Naive thymus-derived CD4-positive, alpha-beta T cell (primary cell): ENCODE data around the gene HUS1. TPM values are rescaled to one million over a fixed set of nuclear protein-coding genes. Genes with fewer than 3 reads are reported as not detected.
"Not testable (repeated sequence)": the region's sequence is repeated elsewhere in the genome, so short reads cannot be mapped to it uniquely, and the experiment has no call there.

Source experiments
- ATAC-seq: fragments of 150-1000 bp; cut with Tn5 transposase; 2 replicates; pipeline ENCODE4 v1.10.0; 2021; ENCODE audit warnings: mild to moderate bottlenecking, moderate library complexity
- CTCF ChIA-PET: fragments of 350-600 bp; sonication (Branson Sonifier 250); formaldehyde crosslinking; loops from one replicate; lab custom pipeline; 2021; ENCODE audit warnings: antibody characterized with exemption; lab: Charles Lee
- POLR2A ChIA-PET: fragments of 350-600 bp; sonication (Branson Sonifier 250); formaldehyde crosslinking; loops from one replicate; lab custom pipeline; 2021; ENCODE audit warnings: antibody characterized with exemption, inconsistent platforms; lab: Charles Lee
- DNase-seq, 9 donors: peaks; one replicate each; pipeline versions ENCODE4 v3.0.0 to v3.0.0-alpha.2; 2020 to 2022; ENCODE audit warnings: mixed read lengths in 1 of 9
- H3K27ac ChIP-seq: one replicate; pipeline ENCODE4 v1.7.0; 2013; ENCODE audit warnings: mild to moderate bottlenecking, low read depth, low read length, moderate library complexity
- H3K27me3 ChIP-seq, 2 donors: one replicate each; pipeline ENCODE4 v1.7.0; 2013; ENCODE audit warnings: low read length in 2 of 2, mild to moderate bottlenecking in 2 of 2, moderate library complexity in 2 of 2; ENCODE audit not compliant: control insufficient read depth in 2 of 2, insufficient read depth in 2 of 2
- H3K36me3 ChIP-seq, 3 experiments: 1 replicate in 2 of 3; 2 replicates in 1 of 3; pipeline ENCODE4 v1.7.0; 2013; ENCODE audit warnings: low read length in 3 of 3, mild to moderate bottlenecking in 3 of 3, moderate library complexity in 1 of 3; ENCODE audit not compliant: insufficient read depth in 3 of 3, control insufficient read depth in 2 of 3
- H3K4me1 ChIP-seq, 2 donors: one replicate each; pipeline ENCODE4 v1.7.0; 2013; ENCODE audit warnings: low read length in 2 of 2, mild to moderate bottlenecking in 2 of 2, moderate library complexity in 1 of 2; ENCODE audit not compliant: control insufficient read depth in 2 of 2, insufficient read depth in 2 of 2
- H3K4me3 ChIP-seq: 2 replicates; pipeline ENCODE4 v1.7.0; 2013; ENCODE audit warnings: mild to moderate bottlenecking, low read length
- H3K9me3 ChIP-seq, 3 experiments: 1 replicate in 2 of 3; 2 replicates in 1 of 3; pipeline ENCODE4 v1.7.0; 2013; ENCODE audit warnings: low read length in 3 of 3; ENCODE audit not compliant: control insufficient read depth in 2 of 3
- H3K27ac Mint-ChIP-seq, 9 donors: one replicate each; pipeline ENCODE4 v1.8.0; 2020 to 2022; ENCODE audit warnings: mixed read lengths in 9 of 9, mild to moderate bottlenecking in 8 of 9, moderate library complexity in 5 of 9, inconsistent platforms in 2 of 9
- H3K27me3 Mint-ChIP-seq, 5 donors: one replicate each; pipeline ENCODE4 v1.8.0; 2021 to 2022; ENCODE audit warnings: mixed read lengths in 5 of 5, mild to moderate bottlenecking in 1 of 5
- H3K36me3 Mint-ChIP-seq, 5 donors: one replicate each; pipeline ENCODE4 v1.8.0; 2020 to 2022; ENCODE audit warnings: mixed read lengths in 5 of 5, mild to moderate bottlenecking in 3 of 5, inconsistent platforms in 1 of 5
- H3K4me1 Mint-ChIP-seq, 7 donors: one replicate each; pipeline ENCODE4 v1.8.0; 2020 to 2022; ENCODE audit warnings: mixed read lengths in 7 of 7, mild to moderate bottlenecking in 3 of 7, inconsistent platforms in 1 of 7
- H3K4me3 Mint-ChIP-seq, 10 donors: one replicate each; pipeline ENCODE4 v1.8.0; 2020 to 2022; ENCODE audit warnings: mild to moderate bottlenecking in 10 of 10, mixed read lengths in 10 of 10, moderate library complexity in 6 of 10, inconsistent platforms in 2 of 10
- H3K9me3 Mint-ChIP-seq, 11 donors: one replicate each; pipeline ENCODE4 v1.8.0; 2020 to 2022; ENCODE audit warnings: mixed read lengths in 11 of 11, mild to moderate bottlenecking in 4 of 11, inconsistent platforms in 1 of 11, moderate library complexity in 1 of 11
- intact Hi-C, 2 donors: fragments of 100-400 bp; cut with micrococcal nuclease; formaldehyde crosslinking; loops; one replicate each; pipeline ENCODE4 v1.15.1; 2023
- polyA plus RNA-seq, 2 donors: library from polyadenylated mRNA; unstranded; fragments of 300-500 nt; fragmentation: Illumina TruSeq; gene quantifications; one replicate each; pipeline ENCODE4 v1.2.3, GENCODE V29; 2021
- total RNA-seq, 6 experiments: library from RNA in 5 of 6; stranded (reverse) in 5 of 6; gene quantifications; 1 replicate in 5 of 6; 2 replicates in 1 of 6; pipeline ENCODE4 v1.2.3 and lab custom pipeline; 2021 to 2026

HUS1 gene
- total and polyA plus RNA-seq, 7 experiments from 2014 or later = 36.1 to 84.0 (median 67.6) TPM

GRCh38 chr7:47946581-47947354 lies 32.6 kb downstream of the HUS1 start:
- Mint-ChIP-seq H3K9me3 (no peaks in the 10 kb centered on the region), H3K4me1 (no peaks in the 10 kb centered on the region), H3K27ac (no peak overlapping the region), H3K36me3 (no peaks in the 10 kb centered on the region), H3K4me3 (no peak overlapping the region), H3K27me3 (no peaks in the 10 kb centered on the region)
- H3K36me3 ChIP-seq = no peaks in the 10 kb centered on the region
- no peaks in the 10 kb centered on the region for H3K4me1 ChIP-seq
- ChIA-PET POLR2A (interaction anchor here (0.6 kb wide), 1 partner anchor 512 kb away, joined by 4 read pairs; no protein-coding TSS in a partner anchor), CTCF (interaction anchor here (4.2 kb wide), 1 partner anchor 163 kb away, joined by 46 read pairs; no protein-coding TSS in a partner anchor)
- H3K4me3 ChIP-seq = no peak overlapping the region
- ATAC-seq (no peak), DNase-seq (no peak)
- H3K27me3 ChIP-seq = no peaks in the 10 kb centered on the region
- no peaks in the 10 kb centered on the region for H3K9me3 ChIP-seq
- H3K27ac ChIP-seq = no peak overlapping the region
- intact Hi-C loops = loop anchor here (10.0 kb wide), 3 partner anchors 768 to 1258 kb away; no protein-coding TSS in a partner anchor

- H3K4me3 ChIP-seq = no peak overlapping the region
- no peaks in the 10 kb centered on the region for H3K27me3 Mint-ChIP-seq
- CTCF ChIA-PET = interaction anchor here (0.6 to 4.2 kb wide), 8 partner anchors 26 to 210 kb away, joined by 3 to 46 read pairs (median 4); no protein-coding TSS in a partner anchor
- POLR2A ChIA-PET = interaction anchor here (1.3 kb wide), 1 partner anchor 165 kb away, joined by 3 read pairs; no protein-coding TSS in a partner anchor
- no peaks in the 10 kb centered on the region for H3K27me3 ChIP-seq
- H3K4me3 Mint-ChIP-seq = no peak overlapping the region
- no peak overlapping the region for H3K27ac ChIP-seq
- H3K9me3 Mint-ChIP-seq = no peaks in the 10 kb centered on the region
- ATAC-seq (peak; percentile 54), DNase-seq (peak; percentile 34 to 69 (median 56))
- H3K27ac Mint-ChIP-seq = no peak overlapping the region
- intact Hi-C loops = loop anchor here (1.0 to 10.0 kb wide), 7 partner anchors 24 to 1259 kb away; no protein-coding TSS in a partner anchor
- H3K36me3 Mint-ChIP-seq = no peaks in the 10 kb centered on the region
- H3K4me1 ChIP-seq = no peaks in the 10 kb centered on the region
- no peaks in the 10 kb centered on the region for H3K4me1 Mint-ChIP-seq
- H3K9me3 ChIP-seq = no peaks in the 10 kb centered on the region
- no peaks in the 10 kb centered on the region for H3K36me3 ChIP-seq
Observed at GRCh38 chr7:47945261-47946015, 34.0 kb downstream of the HUS1 start.

GRCh38 chr7:47944536-47945260 lies 34.7 kb downstream of the HUS1 start:
- H3K27ac Mint-ChIP-seq = no peak overlapping the region

GRCh38 chr7:47943676-47944474 lies 35.5 kb downstream of the HUS1 start:
- Mint-ChIP-seq H3K36me3 (no peaks in the 10 kb centered on the region), H3K4me1 (no peaks in the 10 kb centered on the region), H3K27ac (no peak overlapping the region), H3K9me3 (no peaks in the 10 kb centered on the region), H3K4me3 (no peak overlapping the region), H3K27me3 (no peaks in the 10 kb centered on the region)
- CTCF ChIA-PET = interaction anchor here (0.5 to 4.2 kb wide), 6 partner anchors 21 to 211 kb away, joined by 3 to 46 read pairs (median 4); no protein-coding TSS in a partner anchor
- no peak overlapping the region for H3K4me3 ChIP-seq
- H3K9me3 ChIP-seq = no peaks in the 10 kb centered on the region
- intact Hi-C loops = loop anchor here (10.0 kb wide), 3 partner anchors 771 to 1261 kb away; no protein-coding TSS in a partner anchor
- no peaks in the 10 kb centered on the region for H3K36me3 ChIP-seq
- ATAC-seq (no peak), DNase-seq (no peak)
- no peak overlapping the region for H3K27ac ChIP-seq
- no peaks in the 10 kb centered on the region for H3K4me1 ChIP-seq
- POLR2A ChIA-PET = no interaction called here
- no peaks in the 10 kb centered on the region for H3K27me3 ChIP-seq

More at GRCh38 chr7:47944536-47945260, 34.7 kb downstream of the HUS1 start:
- Mint-ChIP-seq H3K27me3 (no peaks in the 10 kb centered on the region), H3K4me3 (no peak overlapping the region), H3K4me1 (no peaks in the 10 kb centered on the region), H3K36me3 (no peaks in the 10 kb centered on the region), H3K9me3 (no peaks in the 10 kb centered on the region)
- CTCF ChIA-PET = interaction anchor here (0.6 to 4.2 kb wide), 9 partner anchors 27 to 1898 kb away, joined by 3 to 46 read pairs (median 3); no protein-coding TSS in a partner anchor
- DNase-seq (no peak), ATAC-seq (no peak)
- Histone ChIP-seq H3K9me3 (no peaks in the 10 kb centered on the region), H3K4me1 (no peaks in the 10 kb centered on the region), H3K4me3 (no peak overlapping the region), H3K27ac (no peak overlapping the region), H3K36me3 (no peaks in the 10 kb centered on the region), H3K27me3 (no peaks in the 10 kb centered on the region)
- intact Hi-C loops = loop anchor here (1.0 to 10.0 kb wide), 7 partner anchors 25 to 1260 kb away; no protein-coding TSS in a partner anchor
- POLR2A ChIA-PET = interaction anchor here (1.3 kb wide), 1 partner anchor 165 kb away, joined by 3 read pairs; no protein-coding TSS in a partner anchor

GRCh38 chr7:47942651-47943050 lies 36.8 kb downstream of the HUS1 start:
- ATAC-seq, H3K27ac ChIP-seq, H3K4me1 Mint-ChIP-seq, DNase-seq, H3K4me1 ChIP-seq, H3K27me3 ChIP-seq, H3K9me3 Mint-ChIP-seq, POLR2A ChIA-PET, H3K9me3 ChIP-seq, H3K4me3 ChIP-seq, H3K27ac Mint-ChIP-seq, H3K27me3 Mint-ChIP-seq, H3K4me3 Mint-ChIP-seq, H3K36me3 ChIP-seq, H3K36me3 Mint-ChIP-seq: not testable (repeated sequence)
- intact Hi-C loops = loop anchor here (10.0 kb wide), 3 partner anchors 772 to 1262 kb away; no protein-coding TSS in a partner anchor
- CTCF ChIA-PET = interaction anchor here (4.2 kb wide), 1 partner anchor 167 kb away, joined by 46 read pairs; no protein-coding TSS in a partner anchor
